Measurements from ENCODE around the gene STAP2. TPM values are rescaled to one million over a fixed set of nuclear protein-coding genes. Genes with fewer than 3 reads are reported as not detected.

The STAP2 gene
- total and polyA plus RNA-seq, 8 donors, result 17.4 to 65.5 (median 26.9) TPM

DNA sequence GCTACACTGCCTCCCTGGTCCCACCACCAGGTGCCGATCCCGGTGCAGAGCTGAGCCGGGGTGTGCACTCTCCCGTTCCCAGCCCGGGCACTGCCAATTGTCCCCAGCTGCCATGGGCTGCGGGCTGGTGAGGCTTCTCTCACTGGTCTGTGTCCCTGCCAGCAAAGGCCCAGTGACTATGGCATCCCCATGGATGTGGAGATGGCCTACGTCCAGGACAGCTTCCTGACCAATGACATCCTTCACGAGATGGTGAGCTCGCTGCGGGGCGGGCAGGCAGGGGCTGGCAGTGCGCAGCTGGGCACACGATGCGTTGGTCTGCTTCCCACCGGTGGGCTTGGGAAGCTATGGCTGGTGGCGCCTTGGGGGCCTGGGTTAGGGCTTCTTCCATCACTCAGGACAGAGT, 19.3 kb upstream of the STAP2 start:
- Histone ChIP-seq H3K4me1 (no peaks in the 10 kb centered on the region), H3K36me3 (peaks cover 5 to 45% (median 20%) of the 10 kb centered on the region in 3 donors), H3K27me3 (no peaks in the 10 kb centered on the region), H3K9me3 (no peaks in the 10 kb centered on the region), H3K4me3 (no peak overlapping the region), H3K27ac (no peak overlapping the region)
- FAIRE-seq (no peak), ATAC-seq (no peak), DNase-seq (peak in 1 of 6 donors; percentile 56)
- intact Hi-C loops (cut with DNase I), result loop anchor here in 1 of 3 donors (10.0 kb wide), 1 partner anchor 93 kb away; no protein-coding TSS in a partner anchor
- TF ChIP-seq, protein P1, sequence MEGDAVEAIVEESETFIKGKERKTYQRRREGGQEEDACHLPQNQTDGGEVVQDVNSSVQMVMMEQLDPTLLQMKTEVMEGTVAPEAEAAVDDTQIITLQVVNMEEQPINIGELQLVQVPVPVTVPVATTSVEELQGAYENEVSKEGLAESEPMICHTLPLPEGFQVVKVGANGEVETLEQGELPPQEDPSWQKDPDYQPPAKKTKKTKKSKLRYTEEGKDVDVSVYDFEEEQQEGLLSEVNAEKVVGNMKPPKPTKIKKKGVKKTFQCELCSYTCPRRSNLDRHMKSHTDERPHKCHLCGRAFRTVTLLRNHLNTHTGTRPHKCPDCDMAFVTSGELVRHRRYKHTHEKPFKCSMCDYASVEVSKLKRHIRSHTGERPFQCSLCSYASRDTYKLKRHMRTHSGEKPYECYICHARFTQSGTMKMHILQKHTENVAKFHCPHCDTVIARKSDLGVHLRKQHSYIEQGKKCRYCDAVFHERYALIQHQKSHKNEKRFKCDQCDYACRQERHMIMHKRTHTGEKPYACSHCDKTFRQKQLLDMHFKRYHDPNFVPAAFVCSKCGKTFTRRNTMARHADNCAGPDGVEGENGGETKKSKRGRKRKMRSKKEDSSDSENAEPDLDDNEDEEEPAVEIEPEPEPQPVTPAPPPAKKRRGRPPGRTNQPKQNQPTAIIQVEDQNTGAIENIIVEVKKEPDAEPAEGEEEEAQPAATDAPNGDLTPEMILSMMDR (IDR thresholded peaks at IDR 0.05), result no peak
- 88 to 91% methylated on average over 16 of the region's 16 CpGs for WGBS, 2 donors

DNA sequence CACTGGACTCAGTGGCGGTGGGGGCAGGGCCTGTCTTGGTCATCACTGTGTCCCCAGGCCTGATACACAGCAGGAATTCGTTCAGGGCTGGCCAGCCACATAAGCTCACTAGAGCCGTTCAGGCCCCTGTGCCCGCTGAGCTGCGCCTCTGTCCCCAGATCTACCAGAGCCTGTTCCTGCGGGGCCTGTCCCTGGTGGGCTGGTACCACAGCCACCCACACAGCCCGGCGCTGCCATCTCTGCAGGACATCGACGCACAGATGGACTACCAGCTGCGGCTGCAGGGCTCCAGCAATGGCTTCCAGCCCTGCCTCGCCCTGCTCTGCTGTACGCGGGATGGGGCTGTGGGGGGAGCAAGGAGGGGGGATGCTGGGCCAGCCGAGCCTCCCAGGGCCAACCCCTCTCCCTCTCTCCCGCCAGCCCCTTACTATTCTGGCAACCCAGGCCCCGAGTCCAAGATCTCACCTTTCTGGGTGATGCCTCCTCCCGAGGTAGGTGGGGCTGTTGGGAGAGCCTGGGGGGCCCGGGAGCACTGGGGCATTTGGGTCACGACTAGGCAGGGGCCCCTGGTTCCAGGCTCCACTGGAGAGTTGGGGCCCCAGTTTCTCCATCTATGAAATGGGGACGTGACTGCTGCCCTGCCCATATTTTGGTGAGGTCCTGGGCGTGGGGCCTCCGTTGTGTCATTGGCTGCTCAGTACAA, 18.6 kb upstream of the STAP2 start:
- 87 to 94% methylated on average over 23 of the region's 23 CpGs for WGBS, 2 donors
- Histone ChIP-seq H3K4me3 (no peak overlapping the region), H3K27ac (no peak overlapping the region), H3K9me3 (no peaks in the 10 kb centered on the region), H3K4me1 (no peaks in the 10 kb centered on the region), H3K27me3 (no peaks in the 10 kb centered on the region), H3K36me3 (peaks cover 3 to 39% (median 18%) of the 10 kb centered on the region in 3 donors)
- intact Hi-C loops (cut with DNase I), result loop anchor here in 1 of 3 donors (10.0 kb wide), 1 partner anchor 92 kb away; no protein-coding TSS in a partner anchor
- TF ChIP-seq, protein P1 (IDR thresholded peaks at IDR 0.05), result no peak
- ATAC-seq, result no peak
- peak in 2 of 6 donors; percentile 58 to 66 for DNase-seq
- FAIRE-seq, result no peak

DNA sequence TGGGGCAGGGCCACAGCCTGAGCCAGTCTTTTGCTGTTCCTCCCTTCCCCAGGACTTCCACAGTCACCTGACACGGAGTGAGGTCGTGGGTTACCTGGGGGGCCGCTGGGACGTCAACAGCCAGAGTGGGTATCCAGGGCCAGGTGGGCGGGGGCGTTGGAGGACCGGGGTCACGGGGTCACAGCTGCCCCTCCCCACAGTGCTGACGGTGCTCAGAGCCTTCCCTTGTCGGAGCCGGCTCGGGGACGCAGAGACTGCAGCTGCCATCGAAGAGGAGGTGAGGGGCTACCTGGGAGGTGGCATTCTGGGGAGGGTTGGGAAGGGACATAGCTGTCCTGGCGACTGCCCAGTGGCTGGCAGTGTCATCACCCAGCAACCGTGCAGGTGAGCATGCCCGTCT, 16.3 kb upstream of the STAP2 start:
- Histone ChIP-seq H3K4me1 (no peaks in the 10 kb centered on the region), H3K4me3 (no peak overlapping the region), H3K27me3 (no peaks in the 10 kb centered on the region), H3K27ac (no peak overlapping the region), H3K36me3 (peaks cover 0 to 17% (median 5%) of the 10 kb centered on the region in 3 donors), H3K9me3 (no peaks in the 10 kb centered on the region)
- no peak for FAIRE-seq
- peak in 2 of 6 donors; percentile 41 to 74 for DNase-seq
- WGBS, 2 donors, result 78 to 83% methylated on average over 17 of the region's 17 CpGs
- peak in 1 of 4 donors; percentile 1 for ATAC-seq
- intact Hi-C loops (cut with DNase I), result loop anchor here in 2 of 3 donors (5.0 to 10.0 kb wide), 2 partner anchors 88 to 90 kb away; no protein-coding TSS in a partner anchor
- TF ChIP-seq, protein P1 (IDR thresholded peaks at IDR 0.05), result no peak

DNA sequence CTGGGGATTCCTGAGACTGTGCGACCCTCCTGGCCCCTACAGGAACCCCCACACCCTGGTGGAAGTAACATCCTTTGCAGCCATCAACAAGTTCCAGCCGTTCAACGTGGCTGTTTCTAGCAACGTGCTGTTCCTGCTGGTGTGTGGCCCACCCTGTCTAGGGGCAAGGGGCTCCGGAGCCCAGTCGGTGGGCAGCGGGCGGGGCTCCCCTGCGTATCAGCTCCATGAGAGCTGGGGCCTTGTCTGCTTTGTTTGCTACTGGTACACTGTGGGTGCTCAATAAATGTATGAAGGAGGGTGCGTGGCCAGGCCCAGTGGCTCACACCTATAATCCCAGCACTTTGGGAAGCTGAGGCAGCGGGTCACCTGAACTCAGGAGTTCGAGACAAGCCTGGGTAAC, 15.7 kb upstream of the STAP2 start:
- Histone ChIP-seq H3K4me1 (no peaks in the 10 kb centered on the region), H3K27me3 (no peaks in the 10 kb centered on the region), H3K36me3 (peaks cover 0 to 10% (median under 1%) of the 10 kb centered on the region in 3 donors), H3K4me3 (no peak overlapping the region), H3K27ac (no peak overlapping the region), H3K9me3 (no peaks in the 10 kb centered on the region)
- WGBS, 2 donors, result 85 to 90% methylated on average over 12 of the region's 12 CpGs
- ATAC-seq (no peak), FAIRE-seq (no peak), DNase-seq (no peak)
- TF ChIP-seq, protein P1 (IDR thresholded peaks at IDR 0.05), result no peak
- intact Hi-C loops (cut with DNase I), result loop anchor here in 2 of 3 donors (5.0 to 10.0 kb wide), 2 partner anchors 87 to 89 kb away; no protein-coding TSS in a partner anchor

DNA sequence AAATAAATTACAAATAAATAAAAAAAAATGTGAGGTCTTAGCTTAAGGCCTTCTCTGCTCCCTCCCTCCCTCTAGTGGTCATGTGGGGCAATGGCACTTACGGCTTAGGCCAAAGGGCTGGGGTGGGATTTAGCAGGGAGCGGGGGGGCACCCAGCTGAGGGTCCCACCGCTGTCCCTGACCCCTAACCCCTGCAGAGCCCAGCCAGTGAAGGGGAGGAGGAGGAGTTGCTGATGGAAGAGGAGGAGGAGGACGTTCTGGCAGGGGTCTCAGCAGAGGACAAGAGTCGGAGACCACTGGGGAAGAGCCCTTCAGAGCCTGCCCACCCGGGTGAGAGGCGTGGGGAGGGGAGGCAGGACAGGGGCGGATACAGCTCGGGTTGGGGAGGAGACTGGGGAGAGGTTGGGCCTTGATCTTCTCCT, 14.1 kb upstream of the STAP2 start:
- TF ChIP-seq, protein P1 (IDR thresholded peaks at IDR 0.05), result peak; percentile 69 to 90 (median 86)
- intact Hi-C loops (cut with DNase I), result loop anchor here in 2 of 3 donors (5.0 to 10.0 kb wide), 2 partner anchors 85 to 88 kb away; no protein-coding TSS in a partner anchor
- WGBS, 2 donors, result 25 to 31% methylated on average over 9 of the region's 9 CpGs
- H3K9me3 ChIP-seq, result no peaks in the 10 kb centered on the region
- DNase-seq, result peak in 4 of 6 donors; percentile 52 to 68 (median 64)
- no peak overlapping the region for H3K4me3 ChIP-seq
- no peaks in the 10 kb centered on the region for H3K27me3 ChIP-seq
- ATAC-seq, result peak; percentile 52 to 82 (median 77)
- H3K36me3 ChIP-seq, result no peaks in the 10 kb centered on the region
- H3K27ac ChIP-seq, result no peak overlapping the region
- H3K4me1 ChIP-seq, result no peaks in the 10 kb centered on the region
- FAIRE-seq, result no peak
